Choroid plexus epithelial cell (primary cell): ENCODE results near the gene SLC22A4.

Experiments used
- DNase-seq: peaks from one replicate; pipeline ENCODE4 v3.0.0-alpha.2; 2010; ENCODE audit warnings: low read depth
- H3K4me3 ChIP-seq: 2 replicates; pipeline ENCODE4 v1.5.1; 2011; ENCODE audit warnings: low read depth, mild to moderate bottlenecking, control low read depth, low read length, moderate library complexity
- CTCF ChIP-seq: conservative IDR thresholded peaks from 2 replicates; pipeline ENCODE4 v1.5.1; 2011; ENCODE audit warnings: low read depth, mild to moderate bottlenecking, control low read depth, inconsistent platforms, low read length, moderate library complexity

Gene SLC22A4

DNA sequence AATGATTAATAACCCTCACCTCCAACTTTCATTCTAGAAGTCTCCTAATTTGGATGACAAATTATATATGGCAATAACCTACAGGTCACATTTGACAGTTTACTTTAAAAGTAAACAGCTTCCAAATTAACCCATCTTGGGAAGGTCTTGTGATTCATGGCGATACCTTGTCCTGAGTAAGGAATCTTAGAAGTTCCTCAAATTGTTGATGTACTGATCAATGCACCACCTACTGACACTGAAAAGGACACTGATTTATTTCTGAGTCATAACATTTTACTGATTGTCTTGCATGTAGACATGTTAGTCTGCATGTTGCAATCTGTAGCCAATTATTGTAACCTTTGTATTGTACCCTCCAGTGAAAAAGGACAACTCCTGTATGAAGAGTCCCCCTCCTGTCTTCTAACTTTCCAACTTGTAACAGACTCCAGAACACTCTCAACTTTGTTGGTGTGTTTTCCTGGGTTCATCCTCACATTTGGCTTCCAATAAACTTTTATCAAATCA, 59.3 kb downstream of the SLC22A4 start:
- TF ChIP-seq CTCF: no peak
- no peak for DNase-seq
- H3K4me3 ChIP-seq: no peak overlapping the region

DNA sequence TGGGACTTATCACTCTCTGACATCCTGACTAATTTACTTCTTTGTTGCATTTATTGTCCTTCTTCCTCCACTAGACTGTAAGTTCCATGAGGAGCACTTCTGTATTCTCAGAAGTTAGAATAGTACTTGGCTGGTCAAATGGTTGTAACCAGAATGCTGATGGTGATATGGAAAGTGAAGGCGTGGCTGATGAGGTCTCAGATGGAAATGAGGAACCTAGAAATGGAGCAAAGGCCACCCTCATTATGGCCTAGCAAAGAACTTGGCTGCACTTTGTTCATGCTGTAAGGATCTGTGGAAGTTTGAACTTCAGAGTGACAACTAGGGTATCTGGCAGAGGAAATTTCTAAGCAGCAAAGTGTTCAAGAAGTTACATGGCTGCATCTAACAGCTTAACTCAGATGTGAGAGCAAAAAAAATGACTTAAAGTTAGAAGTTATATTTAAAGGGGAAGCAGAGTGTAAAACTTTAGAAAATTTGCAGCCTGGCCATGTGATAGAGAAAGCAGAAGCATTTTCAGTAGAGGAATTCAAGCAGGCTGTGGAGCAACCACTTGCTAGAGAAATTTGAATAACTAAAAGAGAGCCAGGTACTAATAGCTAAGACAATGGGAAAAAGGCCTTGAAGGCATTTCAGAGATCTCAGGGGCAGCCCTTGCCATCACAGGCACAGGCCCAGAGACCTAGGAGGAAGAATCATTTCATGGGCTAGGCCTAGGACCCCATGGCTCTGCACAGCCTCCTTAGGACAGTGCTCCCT, 60.4 kb downstream of the SLC22A4 start:
- DNase-seq: no peak
- no peak for TF ChIP-seq CTCF
- no peak overlapping the region for H3K4me3 ChIP-seq

DNA sequence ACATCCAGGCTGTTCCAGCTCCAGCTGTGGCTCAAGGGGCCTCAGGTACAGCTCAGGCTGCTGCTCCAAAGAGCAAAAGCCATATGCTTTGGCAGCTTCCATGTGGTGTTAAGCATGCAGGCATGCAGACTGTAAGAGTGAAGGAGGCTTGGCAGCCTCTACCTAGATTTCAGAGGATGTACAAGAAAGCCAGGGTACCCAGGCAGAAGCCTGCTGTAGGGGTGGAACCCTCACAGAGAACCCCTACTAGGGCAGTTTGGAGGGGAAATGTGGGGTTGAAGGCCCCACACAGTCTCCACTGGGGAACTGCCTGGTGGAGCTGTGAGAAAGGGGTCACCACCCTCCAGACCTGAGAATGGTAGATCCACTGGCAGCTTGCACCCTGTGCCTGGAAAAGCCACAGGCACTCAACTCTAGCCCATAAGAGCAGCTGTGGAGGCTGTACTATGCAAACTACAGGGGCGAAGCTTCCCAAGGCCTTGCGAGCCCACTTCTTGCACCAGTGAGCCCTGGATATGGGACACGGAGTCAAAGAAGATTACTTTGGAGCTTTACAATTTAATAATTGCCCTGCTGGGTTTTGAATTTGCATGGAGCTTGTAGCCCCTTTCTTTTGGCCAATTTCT, 61.1 kb downstream of the SLC22A4 start:
- no peak overlapping the region for H3K4me3 ChIP-seq
- TF ChIP-seq CTCF: no peak
- no peak for DNase-seq

DNA sequence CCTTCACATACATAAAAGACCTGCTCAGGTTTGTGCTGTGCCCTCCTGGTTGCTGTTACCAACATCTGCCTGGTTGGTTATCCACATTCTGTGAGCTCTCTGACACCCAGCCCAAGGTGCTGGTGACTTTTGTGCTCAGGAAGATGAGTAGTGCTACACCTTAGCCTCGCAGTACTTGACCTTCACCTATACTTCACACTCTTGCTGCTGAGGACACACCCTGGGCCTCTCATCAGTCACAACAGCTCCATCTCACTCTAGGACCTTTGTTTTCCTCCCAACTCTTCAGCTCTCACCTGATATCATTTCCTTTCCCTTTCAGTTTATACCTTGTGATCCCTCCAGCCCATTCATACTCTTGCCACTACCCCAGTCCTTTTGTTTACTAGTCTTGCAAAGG, 64.6 kb downstream of the SLC22A4 start:
- H3K4me3 ChIP-seq: no peak overlapping the region
- no peak for TF ChIP-seq CTCF
- DNase-seq: no peak

DNA sequence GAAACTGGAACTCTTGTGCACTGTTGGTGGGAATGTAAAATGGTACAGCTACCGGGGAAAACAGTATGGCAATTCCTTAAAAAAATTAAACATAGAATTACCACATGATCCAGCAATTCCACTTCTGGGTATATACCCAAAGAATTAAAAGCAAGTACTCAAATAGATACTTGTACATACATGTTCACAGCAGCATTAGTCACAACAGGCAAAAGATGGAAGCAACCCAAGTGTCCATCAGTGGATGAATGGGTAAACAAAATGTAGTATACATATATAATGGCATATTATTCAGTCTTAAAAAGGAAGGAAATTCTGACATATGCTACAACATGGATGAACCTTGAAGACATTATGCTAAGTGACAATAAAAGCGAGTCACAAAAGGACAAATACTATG, 67.9 kb downstream of the SLC22A4 start:
- no peak for TF ChIP-seq CTCF
- no peak overlapping the region for H3K4me3 ChIP-seq
- DNase-seq: no peak

GRCh38 chr5:132363431-132364112, 69.4 kb downstream of the SLC22A4 start:
- peak; percentile 94 for DNase-seq
- TF ChIP-seq CTCF: no peak
- H3K4me3 ChIP-seq: no peak overlapping the region
